ENCODE results near the gene CDK14.

Gene CDK14

DNA sequence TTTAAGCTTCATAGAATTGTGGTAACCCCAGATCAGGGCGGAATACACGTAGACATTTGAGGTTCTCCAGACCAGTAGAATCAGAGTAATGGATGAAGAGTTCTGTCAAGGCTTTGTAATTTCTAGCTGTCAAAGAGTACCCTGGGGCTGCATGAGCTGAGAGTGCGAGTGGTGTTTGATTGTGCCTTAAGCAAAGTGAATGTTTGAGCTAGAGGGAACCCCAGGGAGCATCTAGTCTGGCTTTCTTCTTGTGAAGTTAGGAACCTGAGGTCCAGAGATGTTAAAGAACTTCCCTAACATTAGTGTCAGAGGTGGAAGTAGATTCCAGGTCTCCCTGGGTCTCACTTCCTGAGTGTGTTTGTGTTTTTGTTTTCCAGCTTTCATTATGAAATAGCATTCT, 455.8 kb downstream of the CDK14 start:
- no peak for DNase-seq (ENCODE audit: low spot score)

DNA sequence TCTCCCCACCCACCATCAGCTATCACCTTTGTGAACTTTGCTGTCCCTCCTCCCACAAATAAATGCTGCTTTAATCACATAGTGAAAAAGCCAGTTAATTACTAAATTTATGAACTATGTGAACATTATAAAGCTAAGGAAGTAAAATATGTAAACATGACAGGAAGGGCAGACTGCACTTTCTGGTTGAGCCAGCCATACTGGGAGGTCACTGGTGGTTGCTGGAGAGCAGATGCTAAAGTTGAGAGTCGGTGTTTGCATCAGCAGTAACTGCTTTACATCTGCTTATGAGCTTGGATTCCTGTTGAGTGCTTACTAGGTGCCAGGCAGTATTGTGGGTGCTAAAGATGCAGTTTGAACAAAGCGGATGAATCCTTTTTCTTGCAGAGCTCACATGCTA, 458.3 kb downstream of the CDK14 start:
- no peak for DNase-seq (ENCODE audit: low spot score)

DNA sequence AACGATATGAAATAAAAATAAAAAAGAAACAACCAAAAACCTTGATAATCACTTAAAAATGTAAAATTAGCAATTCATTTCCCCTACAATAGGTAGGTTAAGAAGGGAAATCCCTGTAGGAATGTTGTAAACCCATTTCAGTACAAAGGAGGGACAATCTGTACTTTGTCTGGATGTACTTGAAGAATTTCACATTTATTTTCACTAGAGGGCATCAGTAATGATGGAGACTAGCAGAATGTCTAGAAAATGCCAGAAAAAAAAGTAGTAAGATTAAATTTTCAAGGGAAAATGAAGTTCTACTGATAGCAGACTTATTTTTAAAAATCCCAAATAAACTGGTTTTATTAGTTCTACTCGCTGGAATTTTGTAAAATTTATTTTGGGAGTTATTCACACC, 459.1 kb downstream of the CDK14 start:
- no peak for DNase-seq (ENCODE audit: low spot score)

DNA sequence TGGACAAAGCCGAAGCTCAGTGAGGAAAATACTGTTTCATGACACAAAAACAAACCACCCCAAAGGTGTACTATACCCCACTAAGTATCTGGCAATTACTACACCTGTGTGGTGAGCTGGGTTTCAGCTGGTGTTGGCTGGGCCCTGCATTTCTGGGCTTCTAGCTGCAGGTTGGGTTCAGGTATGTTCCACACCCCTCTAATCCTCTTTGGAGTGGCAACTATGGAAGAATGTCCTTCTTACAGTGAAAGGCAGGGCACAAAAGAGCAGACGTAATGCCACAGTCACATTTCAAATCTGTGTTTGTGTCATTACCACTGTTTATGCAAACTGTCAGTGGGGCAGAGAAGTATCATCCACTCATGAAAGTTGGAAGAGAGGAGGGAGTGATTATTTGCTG, 466.6 kb downstream of the CDK14 start:
- DNase-seq (ENCODE audit: low spot score): no peak

DNA sequence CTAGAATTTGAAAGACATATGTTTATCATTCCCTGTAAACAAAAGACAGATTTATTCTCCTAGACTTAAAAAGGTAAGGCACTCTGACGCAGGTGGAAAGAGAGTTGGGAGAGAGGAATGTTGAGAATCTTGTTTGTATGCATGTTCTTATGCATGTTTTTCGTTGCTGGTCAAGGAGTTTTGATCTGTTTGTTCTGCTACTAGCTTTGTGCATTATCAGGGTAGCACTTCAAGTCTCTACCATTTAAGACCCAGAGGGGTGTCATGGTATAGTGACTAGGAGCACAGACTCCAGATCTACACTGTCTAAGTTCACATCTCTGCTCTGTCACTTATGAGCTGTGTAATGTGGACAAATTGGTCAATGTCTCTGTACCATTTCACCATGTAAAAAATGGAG, 467.9 kb downstream of the CDK14 start:
- no peak for DNase-seq (ENCODE audit: low spot score)

DNA sequence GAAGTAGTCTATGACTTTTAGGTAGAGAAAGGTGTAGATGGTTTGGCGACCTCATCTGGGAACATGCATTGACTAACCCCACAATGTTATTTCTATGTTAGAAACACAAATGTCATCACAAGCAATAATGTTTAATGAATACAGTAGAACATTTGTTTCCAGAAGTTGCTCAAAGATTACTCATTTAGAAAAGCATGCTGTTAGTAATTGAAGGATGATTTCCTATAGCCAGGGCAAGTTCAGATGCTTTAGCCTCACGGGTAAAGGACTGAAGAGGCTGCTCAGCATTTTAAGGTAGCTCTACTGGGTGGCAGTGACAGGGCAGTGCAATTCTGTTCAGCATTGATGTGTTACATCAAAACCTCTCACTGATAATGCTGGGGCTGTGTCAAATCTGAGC, 468.8 kb downstream of the CDK14 start:
- DNase-seq (ENCODE audit: low spot score): no peak

DNA sequence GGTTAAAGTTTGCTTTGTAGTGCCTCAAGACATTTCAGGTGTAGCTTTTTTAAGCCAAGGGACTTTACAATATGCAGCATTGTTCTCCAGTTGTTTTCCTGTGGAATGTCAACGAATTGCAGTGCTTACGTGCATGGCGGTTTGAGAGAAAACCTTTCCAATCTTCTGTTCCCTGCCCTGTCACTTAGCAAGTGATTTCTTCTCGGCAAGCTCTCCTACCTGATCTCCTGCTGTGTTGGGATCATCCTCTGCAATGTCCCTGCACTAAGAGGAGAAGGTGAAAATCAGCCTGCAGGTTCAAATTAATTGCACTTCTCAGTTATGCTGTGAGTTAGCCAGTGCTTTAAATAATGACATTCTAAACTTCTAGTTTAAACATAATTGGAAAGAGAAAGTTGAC, 470.5 kb downstream of the CDK14 start:
- DNase-seq (ENCODE audit: low spot score): no peak

DNA sequence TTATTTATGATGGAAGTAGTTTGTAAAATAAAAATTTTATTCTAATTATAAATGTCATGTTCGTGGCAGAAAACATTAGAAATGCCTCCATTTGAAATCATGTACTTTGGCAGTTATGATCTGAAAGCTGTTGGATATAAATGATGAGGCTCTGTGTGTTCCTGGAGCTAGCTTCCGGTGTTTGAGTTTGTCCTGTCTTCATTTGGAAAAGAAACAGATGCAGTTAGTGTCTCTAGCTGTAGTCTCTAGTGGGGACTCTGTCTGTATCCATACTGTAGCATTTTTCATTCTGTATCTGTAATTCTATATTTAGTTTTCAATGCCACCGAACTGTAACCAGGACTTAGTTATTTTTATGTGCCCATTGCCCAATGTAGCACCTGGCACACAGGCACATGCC, 471.1 kb downstream of the CDK14 start:
- no peak for DNase-seq (ENCODE audit: low spot score)

DNA sequence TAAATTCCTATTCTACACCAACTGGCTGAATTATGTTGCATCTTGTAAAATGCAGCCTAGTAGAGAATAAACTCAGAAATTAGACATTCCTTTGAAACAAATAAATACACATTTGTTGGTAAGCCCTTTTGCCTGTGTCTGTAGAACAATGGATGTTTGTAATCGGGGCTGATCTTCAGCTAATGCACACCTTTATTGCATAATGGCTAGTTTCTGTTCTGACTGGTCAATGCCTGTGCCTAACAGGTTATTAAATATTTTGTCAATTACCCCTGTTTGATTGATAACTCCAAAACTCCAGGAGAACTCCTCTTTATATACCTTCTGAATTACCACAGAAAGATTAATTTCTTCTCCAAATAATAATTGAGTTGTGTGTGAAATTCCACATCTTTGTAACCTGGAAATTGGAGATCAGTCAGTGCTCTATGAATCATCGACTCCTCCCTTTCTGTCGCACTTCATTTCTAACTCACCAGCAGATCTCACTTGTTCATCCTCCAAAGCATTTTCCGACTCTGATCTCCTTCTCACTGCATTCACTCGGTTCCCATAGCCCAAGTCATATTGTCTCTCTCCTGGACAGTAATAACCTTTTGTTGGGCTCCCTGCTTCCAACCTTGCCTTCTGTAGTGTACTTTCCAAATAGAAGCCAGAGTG, 472.1 kb downstream of the CDK14 start:
- DNase-seq (ENCODE audit: low spot score): no peak

DNA sequence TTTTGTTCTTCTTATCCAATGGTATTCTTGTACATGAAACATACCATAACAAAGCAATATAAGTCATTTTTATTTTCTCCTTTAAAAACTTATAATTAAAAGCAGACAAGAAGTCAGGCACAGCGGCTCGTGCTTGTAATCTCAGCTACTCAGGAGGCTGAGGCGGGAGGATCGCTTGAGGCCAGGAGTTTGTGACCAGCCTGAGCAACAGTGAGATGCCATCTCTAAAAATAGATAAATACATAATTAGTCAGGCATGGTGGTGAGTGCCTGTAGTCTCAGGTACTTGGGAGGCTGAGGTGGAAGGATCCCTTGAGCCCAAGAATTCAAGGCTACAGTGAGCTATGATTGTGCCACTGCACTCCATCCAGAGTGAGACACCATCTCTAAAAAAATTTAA, 473.0 kb downstream of the CDK14 start:
- no peak for DNase-seq (ENCODE audit: low spot score)

DNA sequence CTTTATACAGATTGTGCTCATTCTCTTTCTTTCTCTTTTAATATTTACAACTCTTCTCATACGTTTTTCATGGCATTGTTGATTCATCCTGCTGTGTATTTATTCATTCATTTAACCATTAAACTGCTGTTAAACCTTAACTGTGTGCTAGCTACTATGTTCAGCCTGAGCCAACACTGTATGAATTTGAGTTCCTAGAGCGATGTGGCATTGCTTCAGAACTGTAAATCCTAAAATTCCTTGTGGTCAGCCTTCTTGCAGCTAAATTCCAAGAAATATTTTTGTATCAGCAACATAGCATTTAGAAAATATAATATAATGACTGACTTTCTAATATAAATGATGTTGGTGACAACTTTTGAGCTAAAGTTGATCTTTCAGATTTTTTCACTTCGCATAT, 483.4 kb downstream of the CDK14 start:
- no peak for DNase-seq (ENCODE audit: low spot score)

DNA sequence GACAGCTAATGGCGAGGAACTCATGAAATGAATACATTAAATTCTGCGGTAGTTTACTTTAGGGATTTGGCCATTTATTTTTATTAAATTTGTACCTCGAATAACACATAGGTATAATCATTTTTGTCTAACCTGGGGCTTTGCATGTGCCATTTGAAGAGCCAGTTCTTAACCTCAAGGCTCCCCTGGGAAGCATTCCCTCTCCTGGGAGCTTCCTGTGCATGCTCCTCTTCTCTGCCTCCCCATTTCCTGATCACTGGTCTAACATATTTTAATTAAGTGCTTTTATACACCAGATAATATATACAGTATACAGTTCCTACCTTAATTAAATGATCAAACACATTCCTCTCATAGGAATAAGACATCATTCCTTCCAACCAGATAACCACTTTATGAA, 484.2 kb downstream of the CDK14 start:
- no peak for DNase-seq (ENCODE audit: low spot score)

DNA sequence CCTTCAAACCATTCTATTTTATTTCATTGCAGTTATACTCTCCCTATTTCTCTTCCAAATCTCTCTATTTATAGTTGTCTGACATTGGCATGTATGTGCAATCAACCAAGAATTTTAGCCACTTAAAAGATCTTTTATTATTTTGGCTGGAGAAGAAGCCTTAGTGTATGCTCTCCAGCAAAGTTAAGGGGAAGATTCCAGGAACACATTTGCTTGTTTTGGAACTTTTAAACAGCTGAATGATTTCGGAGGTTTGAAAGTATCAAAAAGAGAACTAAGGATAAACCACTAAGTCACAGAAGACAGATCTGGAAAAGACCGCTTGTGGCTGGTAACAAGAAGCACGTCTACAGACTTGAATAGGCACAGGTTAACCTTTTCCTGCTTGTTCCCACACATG, 485.9 kb downstream of the CDK14 start:
- no peak for DNase-seq (ENCODE audit: low spot score)

DNA sequence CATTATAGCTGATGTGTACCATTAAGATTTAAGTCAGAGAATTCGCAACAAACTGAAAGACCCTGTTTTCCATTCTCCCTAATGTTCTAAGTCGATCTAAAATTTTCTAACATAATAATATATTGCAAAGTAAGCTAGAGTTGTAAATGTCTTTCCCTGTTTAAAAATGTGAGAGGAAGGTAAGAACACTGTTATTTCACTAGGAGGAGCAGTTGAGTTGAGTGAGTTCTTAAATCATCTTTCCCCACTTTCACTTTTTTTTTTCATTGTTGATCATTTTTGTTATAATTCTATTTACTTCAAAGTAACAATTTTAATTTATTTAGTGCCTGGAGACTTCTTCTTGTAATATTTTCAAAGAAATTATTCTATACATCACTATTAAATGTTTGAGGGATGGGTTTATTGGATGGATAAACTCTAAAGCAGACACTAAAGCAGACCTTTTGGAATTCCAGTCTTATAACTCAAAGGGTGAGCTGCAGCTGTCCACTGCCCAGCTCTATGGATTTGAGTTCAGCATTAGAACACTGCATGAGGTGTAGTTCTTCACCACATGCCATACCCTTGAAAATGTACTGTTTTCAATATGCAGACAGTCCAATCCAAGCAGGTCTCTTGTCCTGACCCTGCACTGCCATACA, 486.9 kb downstream of the CDK14 start:
- no peak for DNase-seq (ENCODE audit: low spot score)

DNA sequence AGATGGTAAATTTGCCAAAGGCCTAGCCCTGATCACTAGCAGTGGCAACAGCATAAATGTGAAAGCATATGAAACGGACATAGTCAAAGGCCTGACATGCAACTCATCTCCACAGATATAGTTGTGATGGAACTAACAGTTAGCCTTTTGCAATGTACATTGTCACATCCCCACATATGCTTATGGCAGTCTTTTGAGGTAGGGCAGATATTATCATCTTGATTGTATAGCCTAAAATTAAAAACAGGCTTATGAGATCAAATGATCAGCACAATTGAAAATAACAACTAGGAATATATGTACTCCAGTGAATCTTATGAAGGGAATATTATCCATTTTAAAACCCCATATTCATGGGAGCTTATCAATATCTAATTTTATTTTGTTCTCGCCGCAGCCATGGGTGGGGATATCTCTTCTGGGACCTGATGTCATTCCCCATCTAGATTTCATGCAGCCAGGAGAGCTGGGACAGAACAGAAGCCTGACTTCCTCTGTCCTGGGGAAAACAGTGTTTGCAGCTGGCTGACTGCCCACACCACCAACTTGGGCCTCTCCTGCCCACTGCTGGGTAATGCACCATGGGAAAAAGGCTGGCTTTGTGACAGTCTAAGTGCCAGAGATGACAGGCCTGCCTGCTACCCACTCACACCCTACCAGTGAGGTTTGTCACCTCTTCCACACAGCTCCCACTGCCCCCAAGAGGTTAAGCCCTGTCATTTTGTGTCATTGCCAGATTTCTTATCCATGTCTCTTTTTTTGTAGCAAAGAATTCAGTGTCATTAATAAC, 487.9 kb downstream of the CDK14 start:
- no peak for DNase-seq (ENCODE audit: low spot score)

DNA sequence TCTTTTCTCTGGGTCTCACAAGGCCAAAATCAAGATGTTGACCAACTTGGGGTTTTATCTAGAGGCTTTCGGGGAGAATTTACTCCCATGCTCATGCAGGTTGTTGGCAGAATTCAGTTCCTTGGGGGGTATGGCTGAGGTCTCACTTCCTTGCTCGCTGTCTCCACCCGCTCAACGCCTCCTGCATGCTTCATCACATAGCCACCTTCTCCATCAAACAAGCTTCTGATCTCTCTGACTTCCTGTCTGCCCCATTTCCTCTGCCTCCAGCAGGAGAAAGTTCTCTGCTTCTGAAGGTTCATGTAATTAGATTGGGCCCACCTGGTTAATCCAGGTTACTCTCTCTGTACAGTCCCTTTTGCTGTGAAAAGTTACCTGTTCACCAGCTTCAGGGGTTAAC, 489.1 kb downstream of the CDK14 start:
- no peak for DNase-seq (ENCODE audit: low spot score)

DNA sequence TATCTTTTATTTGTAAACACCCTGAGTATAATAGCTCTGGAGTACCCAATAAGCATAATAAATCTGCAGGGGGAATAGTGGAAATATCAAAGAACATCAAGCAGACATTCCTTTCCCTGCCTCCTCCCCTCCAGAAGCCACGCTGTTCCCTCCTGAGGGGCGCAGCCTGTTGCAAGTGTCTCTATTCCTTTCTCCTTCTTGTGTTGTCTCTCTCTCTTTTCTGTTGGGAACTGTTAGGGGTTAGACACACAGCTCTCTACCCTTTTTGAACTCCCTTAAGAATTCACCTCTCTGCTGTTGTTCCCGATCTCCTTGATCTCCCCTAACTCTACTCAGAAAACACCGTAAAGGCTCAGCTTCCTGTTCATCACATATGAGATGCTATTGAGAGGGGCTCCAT, 490.1 kb downstream of the CDK14 start:
- no peak for DNase-seq (ENCODE audit: low spot score)

DNA sequence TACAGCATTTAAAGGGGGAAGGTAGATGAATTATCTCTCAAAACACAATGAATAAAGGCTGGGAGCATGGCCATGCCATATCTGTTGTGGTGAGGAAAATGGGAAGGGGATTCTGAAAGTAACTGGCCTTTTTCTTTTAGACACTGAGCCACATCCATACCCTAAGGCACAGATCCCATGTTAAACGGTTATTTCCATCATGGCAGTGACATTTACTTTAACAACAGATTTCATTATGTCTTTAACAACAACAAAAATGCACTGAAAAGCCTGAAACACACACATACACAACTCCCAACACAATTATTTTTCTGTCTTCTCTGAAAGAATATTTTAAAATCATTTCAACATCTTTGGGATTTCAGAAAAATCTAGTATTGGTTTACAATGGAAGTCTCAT, 492.0 kb downstream of the CDK14 start:
- DNase-seq (ENCODE audit: low spot score): no peak

DNA sequence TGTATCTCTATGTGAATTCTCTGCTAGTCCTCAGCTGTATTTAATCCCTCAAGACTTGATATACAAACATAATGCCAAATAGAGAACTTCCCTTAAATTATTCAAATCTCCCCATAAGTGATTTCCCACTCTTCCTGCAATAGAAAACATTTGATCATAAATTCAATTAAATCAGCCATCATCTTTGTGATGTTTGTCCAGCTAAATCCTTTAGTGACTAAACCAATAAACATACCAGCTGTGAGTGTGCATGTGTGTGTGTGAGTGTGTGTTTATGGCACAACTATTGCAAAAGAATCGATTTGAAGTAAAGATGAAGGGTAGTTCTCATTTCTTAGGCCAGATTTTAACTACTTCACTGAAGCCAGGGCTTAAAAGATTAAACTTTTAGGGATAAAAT, 492.6 kb downstream of the CDK14 start:
- no peak for DNase-seq (ENCODE audit: low spot score)

DNA sequence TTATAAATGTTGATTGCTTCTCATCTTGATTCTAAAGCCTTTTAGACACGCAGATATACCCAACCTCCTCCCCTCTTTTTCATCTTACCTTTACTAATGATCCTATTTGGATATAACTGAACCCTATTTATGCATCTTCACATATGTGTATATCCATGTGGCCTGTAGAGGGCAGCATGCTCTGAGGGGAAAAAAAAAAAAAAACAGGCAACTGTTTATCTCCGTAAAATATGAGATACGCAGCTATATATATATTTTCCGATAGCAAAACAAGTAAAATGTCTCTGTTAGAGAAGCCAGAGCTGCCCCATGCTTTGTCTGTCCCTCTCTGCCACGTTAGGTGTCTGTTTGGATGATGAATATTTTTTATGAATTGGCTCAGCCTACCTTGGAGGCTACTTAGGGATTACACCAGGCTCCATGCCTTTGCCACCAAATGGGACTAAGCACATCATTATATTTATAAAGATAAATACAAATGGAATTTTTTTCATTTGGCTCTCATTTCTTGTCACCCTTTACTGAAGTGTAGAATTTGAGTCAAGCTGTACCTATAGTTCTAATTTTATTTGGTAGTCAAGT, 493.4 kb downstream of the CDK14 start:
- peak; percentile 26 for DNase-seq (ENCODE audit: low spot score)

DNA sequence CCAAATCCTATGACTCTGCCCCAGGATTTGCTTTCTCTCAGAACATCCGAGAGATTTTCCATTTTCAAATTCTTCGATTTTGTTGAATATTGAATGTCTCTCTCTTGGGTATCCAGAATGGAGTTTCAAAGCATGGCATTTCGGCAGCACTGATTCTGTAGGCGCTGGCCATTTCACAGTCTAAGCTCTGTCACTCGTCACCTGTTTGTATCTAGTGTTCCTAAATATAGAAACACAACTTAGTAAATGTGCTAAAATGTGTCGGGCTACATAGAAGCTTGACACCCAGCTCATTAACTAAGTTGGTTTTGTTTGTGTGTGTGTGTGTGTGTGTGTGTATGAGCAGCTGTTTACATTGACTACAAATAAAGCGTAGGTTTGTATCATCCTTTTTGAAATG, 494.6 kb downstream of the CDK14 start:
- no peak for DNase-seq (ENCODE audit: low spot score)

DNA sequence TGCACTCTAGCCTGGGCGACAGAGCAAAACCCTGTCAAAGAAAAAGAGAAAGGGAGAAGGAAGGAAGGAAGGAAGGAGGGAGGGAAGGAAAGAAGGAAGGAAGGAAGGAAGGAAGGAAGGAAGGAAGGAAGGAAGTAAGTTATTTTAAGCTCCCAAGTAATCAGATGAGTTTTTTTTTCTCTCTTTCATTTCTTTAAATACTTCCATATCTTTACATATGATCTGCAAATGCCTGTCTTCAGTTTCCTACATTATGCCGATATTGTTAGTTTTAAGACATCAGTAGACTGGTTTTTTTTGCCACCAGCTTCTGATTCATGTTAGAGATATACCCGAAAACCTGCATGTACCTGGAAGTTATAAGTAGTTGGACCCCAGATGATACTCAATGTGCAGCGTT, 495.5 kb downstream of the CDK14 start:
- no peak for DNase-seq (ENCODE audit: low spot score)

DNA sequence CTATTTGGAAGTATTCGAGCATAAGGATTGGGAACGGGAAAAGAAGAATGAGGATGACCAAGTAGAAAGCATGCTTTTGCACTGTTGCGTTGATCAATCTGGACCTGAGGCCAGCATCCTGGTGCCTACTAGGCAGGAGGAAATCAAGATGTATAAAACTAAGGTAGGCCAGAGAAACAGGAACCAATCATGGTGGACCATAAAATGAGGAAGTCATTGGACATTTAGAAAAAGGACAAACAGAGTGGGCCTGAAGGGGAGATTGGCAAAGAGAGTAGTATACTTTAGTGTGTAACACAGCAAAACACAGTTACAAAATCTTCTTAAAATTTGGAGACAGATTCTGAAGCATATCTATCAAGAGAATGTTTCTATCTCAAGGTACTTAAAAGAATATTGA, 497.1 kb downstream of the CDK14 start:
- no peak for DNase-seq (ENCODE audit: low spot score)

Data from hematopoietic multipotent progenitor cell treated with erythropoietin and hydrocortisone succinate and interleukin-3 and kit ligand, for 17 days (in vitro differentiated cells).